ENCODE data around the gene URGCP. TPM values are rescaled to one million over a fixed set of nuclear protein-coding genes. Genes with fewer than 3 reads are reported as not detected.

URGCP gene
- total and polyA plus RNA-seq, 10 of the 15 experiments (the other 5 are each of a cell fraction or from before 2014, with no cell fraction given) = 2.0 to 29.7 (median 17.5) TPM

DNA sequence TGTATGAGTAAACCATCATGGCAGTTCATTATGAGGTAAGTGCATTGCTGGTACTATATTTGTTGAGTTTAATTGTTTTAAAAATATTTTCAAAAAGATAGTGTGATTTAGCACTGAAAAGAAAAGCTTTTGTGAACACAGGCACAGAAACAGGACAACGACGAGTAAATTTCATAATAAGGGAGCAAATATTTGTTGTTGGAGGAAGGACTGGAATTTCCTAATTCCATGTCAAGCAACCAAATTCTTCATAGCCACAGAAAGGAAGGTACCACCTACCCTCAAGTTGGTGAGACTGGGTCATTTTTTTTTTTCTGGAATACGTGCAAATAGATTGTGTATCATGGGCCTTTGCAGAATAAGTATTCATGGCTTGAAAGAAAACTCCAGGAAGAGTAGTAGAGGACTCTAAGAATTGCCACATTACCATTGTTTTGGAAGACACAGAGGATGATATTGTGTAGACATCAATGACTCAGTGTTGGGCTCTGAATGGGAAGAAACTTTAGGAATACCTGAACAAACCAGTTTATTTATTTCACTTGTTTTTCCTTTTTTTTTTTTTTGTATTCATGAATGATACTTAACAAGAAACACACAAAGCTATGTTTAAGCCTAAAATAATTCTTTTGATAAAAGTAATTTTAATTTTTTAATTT, 27.6 kb upstream of the URGCP start:
- 98% methylated on average over 3 of the region's 3 CpGs for WGBS (ENCODE audit: insufficient coverage, insufficient replicate concordance, low lambda C conversion rate, missing lambda C conversion rate)
- ChIA-PET SMC1A (ENCODE audit: uncharacterized antibody, unreplicated experiment) (interaction anchor here (0.7 kb wide), 1 partner anchor 707 kb away, joined by 3 read pairs; no protein-coding TSS in a partner anchor), POLR2A (interaction anchor here (0.6 kb wide), 1 partner anchor 9 kb away, joined by 7 read pairs; no protein-coding TSS in a partner anchor), RAD21 (ENCODE audit: unreplicated experiment) (no interaction called here), CTCF (interaction anchor here (0.5 kb wide), 1 partner anchor 13 kb away, joined by 3 read pairs; no protein-coding TSS in a partner anchor)
- no peak overlapping the region for H3K4me2 ChIP-seq (ENCODE audit: control insufficient read depth, insufficient read depth)
- FAIRE-seq = no peak
- no peaks in the 10 kb centered on the region for H3K9me3 ChIP-seq (replicated peaks; ENCODE audit: control insufficient read depth, insufficient read depth, low read length)
- no peak for ATAC-seq
- no peak for DNase-seq (ENCODE audit: low read depth, low spot score)
- TF ChIP-seq RAD51 (IDR thresholded peaks at IDR 0.05) = no peak
- TF ChIP-seq HDAC2 (IDR thresholded peaks at IDR 0.05) = no peak
- TF ChIP-seq ZNF274 (IDR thresholded peaks at IDR 0.05; ENCODE audit: insufficient read depth, insufficient read length) = no peak
- no peak for TF ChIP-seq FOXK2 (IDR thresholded peaks at IDR 0.05)
- TF ChIP-seq RAD21 (IDR thresholded peaks at IDR 0.05; ENCODE audit: insufficient read depth, low read depth, low read length) = no peak
- H3K4me3 ChIP-seq = no peak overlapping the region
- H2AFZ ChIP-seq (ENCODE audit: control insufficient read depth, low read depth, low read length) = no peak overlapping the region
- no peaks in the 10 kb centered on the region for H4K20me1 ChIP-seq (ENCODE audit: control insufficient read depth, insufficient read depth)
- intact Hi-C loops (cut with micrococcal nuclease; ENCODE audit: unreplicated experiment) = no loop called here
- H3K27me3 ChIP-seq (replicated peaks in 1 of 2; ENCODE audit: control insufficient read depth in 2 of 2, insufficient read depth in 2 of 2, low read length in 1 of 2) = no peaks in the 10 kb centered on the region
- no peaks in the 10 kb centered on the region for H3K36me3 ChIP-seq (ENCODE audit: control insufficient read depth in 2 of 2, insufficient read depth in 2 of 2, low read length in 1 of 2)
- in situ Hi-C loops (cut with MboI) = no loop called here
- BruUV-seq (replicated peaks) = no TSS peak
- no peak overlapping the region for H3K27ac ChIP-seq (ENCODE audit: control insufficient read depth, insufficient read depth)
- H3K9ac ChIP-seq (ENCODE audit: control insufficient read depth, insufficient read depth, low read length) = no peak overlapping the region
- H3K79me2 ChIP-seq (ENCODE audit: control insufficient read depth, insufficient read depth, low read length) = no peaks in the 10 kb centered on the region
- H3K4me1 ChIP-seq (ENCODE audit: control insufficient read depth, insufficient read depth, low read length) = no peaks in the 10 kb centered on the region

DNA sequence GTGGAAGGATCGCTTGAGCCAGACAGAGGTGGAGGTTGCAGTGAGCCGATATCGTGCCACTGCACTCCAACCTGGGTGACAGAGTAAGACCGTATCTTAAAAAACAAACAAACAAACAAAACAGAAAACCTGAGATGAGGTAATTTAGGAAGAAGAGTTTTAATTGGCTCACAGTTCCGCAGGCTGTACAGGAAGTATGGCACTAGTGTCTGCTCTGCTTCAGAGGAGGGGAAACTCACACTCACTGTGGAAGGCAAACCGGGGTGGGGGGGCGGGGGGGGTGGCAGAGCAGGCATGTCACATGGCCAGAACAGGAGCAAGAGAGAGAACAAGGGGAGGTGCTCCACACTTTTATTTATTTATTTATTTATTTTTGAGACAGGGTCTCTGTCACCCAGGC, 24.9 kb upstream of the URGCP start:
- CTCF ChIA-PET = no interaction called here
- no peak overlapping the region for H3K27ac ChIP-seq (ENCODE audit: control insufficient read depth, insufficient read depth)

More for the DNA sequence above, 24.9 kb upstream of the URGCP start:
- 93% methylated on average over 6 of the region's 7 CpGs for WGBS (ENCODE audit: insufficient coverage, insufficient replicate concordance, low lambda C conversion rate, missing lambda C conversion rate)
- Histone ChIP-seq H4K20me1 (ENCODE audit: control insufficient read depth, insufficient read depth) (no peaks in the 10 kb centered on the region), H3K9me3 (replicated peaks; ENCODE audit: control insufficient read depth, insufficient read depth, low read length) (no peaks in the 10 kb centered on the region), H3K4me1 (ENCODE audit: control insufficient read depth, insufficient read depth, low read length) (no peaks in the 10 kb centered on the region; the same call in 1 of the 2 replicates), H3K27me3 (replicated peaks in 1 of 2; ENCODE audit: control insufficient read depth in 2 of 2, insufficient read depth in 2 of 2, low read length in 1 of 2) (no peaks in the 10 kb centered on the region), H3K79me2 (ENCODE audit: control insufficient read depth, insufficient read depth, low read length) (no peaks in the 10 kb centered on the region; the same call in none of the 2 replicates), H3K4me2 (ENCODE audit: control insufficient read depth, insufficient read depth) (no peak overlapping the region), H3K4me3 (no peak overlapping the region), H3K9ac (ENCODE audit: control insufficient read depth, insufficient read depth, low read length) (no peak overlapping the region), H2AFZ (ENCODE audit: control insufficient read depth, low read depth, low read length) (no peak overlapping the region), H3K36me3 (ENCODE audit: control insufficient read depth in 2 of 2, insufficient read depth in 2 of 2, low read length in 1 of 2) (no peaks in the 10 kb centered on the region)
- intact Hi-C loops (cut with micrococcal nuclease; ENCODE audit: unreplicated experiment) (no loop called here), in situ Hi-C loops (cut with MboI) (no loop called here)
- ChIA-PET POLR2A (no interaction called here), SMC1A (ENCODE audit: uncharacterized antibody, unreplicated experiment) (no interaction called here), RAD21 (ENCODE audit: unreplicated experiment) (no interaction called here)
- DNase-seq (ENCODE audit: low read depth, low spot score) (no peak), ATAC-seq (no peak), FAIRE-seq (no peak)
- BruUV-seq (replicated peaks) = no TSS peak
- TF ChIP-seq ZZZ3 (IDR thresholded peaks at IDR 0.05; ENCODE audit: control insufficient read depth, insufficient read length, low read depth) (no peak), IKZF1 (conservative IDR thresholded peaks at IDR 0.05) (no peak), RCOR1 (conservative IDR thresholded peaks at IDR 0.05; ENCODE audit: low read depth, low read length) (no peak)
